Epidermal melanocyte (primary cell): ENCODE measurements around the gene KCNQ5.

Source experiments
- DNase-seq: peaks from one replicate; pipeline ENCODE4 v3.0.0; 2011; ENCODE audit warnings: low spot score; ENCODE audit not compliant: insufficient read length

Gene KCNQ5

GRCh38 chr6:73108949-73109348, 487.1 kb downstream of the KCNQ5 start:
- no peak for DNase-seq

GRCh38 chr6:73109659-73110058, 487.8 kb downstream of the KCNQ5 start:
- DNase-seq: no peak

DNA sequence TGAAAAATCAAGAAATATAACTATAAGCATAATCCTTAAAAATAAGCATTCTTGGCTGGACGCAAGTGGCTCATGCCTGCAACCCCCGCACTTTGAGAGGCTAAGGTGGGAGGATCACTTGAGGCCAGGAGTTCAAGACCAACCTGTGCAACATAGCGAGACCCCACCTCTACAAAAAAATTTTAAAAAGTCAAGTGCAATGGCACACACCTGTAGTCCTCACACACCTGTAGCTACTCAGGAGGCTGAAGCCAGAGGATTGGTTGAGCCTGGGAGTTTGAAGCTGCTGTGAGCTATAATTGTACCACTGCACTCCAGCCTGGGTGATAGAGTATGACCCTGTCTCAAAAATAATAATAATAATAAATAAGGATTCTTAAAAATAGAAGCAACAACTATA, 494.5 kb downstream of the KCNQ5 start:
- DNase-seq: no peak

- DNase-seq: no peak
These were observed 499.6 kb downstream of the KCNQ5 start for GRCh38 chr6:73121421-73121993.

GRCh38 chr6:73123632-73124329, 501.9 kb downstream of the KCNQ5 start:
- no peak for DNase-seq

GRCh38 chr6:73129653-73130443, 508.0 kb downstream of the KCNQ5 start:
- DNase-seq: peak; percentile 72

DNA sequence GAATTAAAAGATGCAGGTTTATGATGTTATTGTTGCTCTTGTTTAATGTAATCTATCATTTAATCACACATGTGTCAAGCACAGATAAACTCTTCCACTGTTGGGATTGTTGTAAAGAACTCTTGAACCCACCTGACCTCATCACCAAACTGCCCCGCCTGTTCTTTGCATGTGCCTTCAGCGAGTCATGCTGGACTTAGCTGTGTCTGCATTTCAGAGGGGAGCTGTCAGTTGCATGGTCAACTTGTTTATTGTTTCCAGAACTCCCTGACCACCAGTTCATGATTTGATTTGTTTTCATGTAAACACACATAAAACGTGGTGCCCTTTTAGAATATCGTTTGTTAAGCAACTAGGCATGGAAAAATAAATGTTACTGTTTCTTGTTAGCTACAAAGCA, 509.8 kb downstream of the KCNQ5 start:
- no peak for DNase-seq

DNA sequence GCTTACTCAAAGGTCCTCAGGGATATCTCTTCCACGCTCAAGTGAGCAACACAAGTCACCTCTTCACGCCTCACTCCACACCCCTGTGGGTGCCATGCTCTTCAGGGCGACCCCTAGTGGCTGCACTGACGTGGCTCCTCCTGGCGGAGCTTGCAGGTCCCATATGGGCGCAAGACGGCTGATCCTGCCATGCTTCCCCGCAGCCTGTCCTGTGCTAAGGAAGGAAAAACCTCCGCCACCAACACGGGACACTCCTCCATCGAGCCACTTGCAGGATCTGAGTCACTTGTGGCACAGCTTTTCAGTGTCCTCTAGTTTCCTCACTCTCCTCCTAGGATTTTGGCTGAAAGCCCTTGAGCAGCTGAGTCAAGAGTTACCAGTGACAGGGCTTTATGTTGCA, 512.7 kb downstream of the KCNQ5 start:
- DNase-seq: no peak

- DNase-seq: no peak
These were observed 518.0 kb downstream of the KCNQ5 start for GRCh38 chr6:73139681-73140383.

DNA sequence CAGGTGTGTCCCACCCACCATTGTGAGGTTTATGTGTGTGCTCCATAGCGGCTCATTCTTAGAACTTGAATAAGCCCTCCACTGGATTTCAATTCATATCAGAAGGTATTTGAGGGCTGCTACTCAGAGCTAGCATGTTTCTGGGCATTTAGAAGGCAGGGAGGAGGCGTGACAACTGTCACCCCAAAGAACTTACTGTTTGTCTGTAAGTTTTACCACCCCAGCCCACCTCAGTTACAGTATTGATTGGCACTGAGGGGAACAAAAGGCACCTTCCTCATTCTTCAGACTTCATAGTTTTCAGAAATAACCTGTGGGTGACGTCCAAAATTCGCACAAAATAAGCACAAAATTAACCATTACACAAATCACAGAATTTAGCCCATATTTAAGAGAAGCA, 521.7 kb downstream of the KCNQ5 start:
- no peak for DNase-seq

DNA sequence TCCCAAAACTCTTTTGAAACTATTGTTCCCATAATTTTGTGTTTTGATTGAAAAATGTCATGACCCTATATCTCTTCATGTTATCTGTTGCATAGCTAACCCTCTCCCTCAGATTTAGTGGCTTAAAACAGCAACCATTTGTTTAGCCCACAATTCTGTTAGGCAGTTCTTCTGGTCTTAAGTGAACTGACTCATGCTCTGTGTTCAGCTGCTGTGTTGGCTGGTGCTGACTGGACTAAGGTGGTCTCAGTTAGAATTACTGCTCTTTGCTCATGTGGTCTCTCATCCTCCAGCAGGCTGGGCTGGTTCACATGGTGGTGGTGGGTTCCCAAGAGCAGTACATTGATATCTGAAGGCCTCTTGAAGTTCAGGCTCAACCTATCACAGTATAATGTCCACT, 522.7 kb downstream of the KCNQ5 start:
- no peak for DNase-seq

- no peak for DNase-seq
These were observed 523.8 kb downstream of the KCNQ5 start for GRCh38 chr6:73145690-73146089.

GRCh38 chr6:73151732-73152131, 529.9 kb downstream of the KCNQ5 start:
- no peak for DNase-seq

DNA sequence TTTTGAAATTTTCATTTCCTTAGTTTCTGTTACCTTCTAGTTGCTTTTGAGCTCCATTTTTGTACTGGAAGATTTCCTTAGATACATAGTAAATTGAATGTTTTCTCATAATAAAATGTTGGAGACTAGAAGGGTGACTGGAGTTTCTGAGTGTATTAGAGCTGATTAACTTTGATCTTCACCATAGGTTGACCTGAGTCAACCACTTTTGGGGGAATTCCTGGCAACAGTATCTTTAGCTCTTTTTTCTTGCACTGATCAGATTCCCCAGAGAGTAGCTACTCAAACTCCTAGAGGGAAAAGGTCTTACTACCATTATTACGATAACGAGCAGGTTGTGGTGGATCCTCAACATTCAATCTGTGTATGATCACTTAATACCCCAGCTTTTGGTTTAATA, 530.7 kb downstream of the KCNQ5 start:
- DNase-seq: no peak

DNA sequence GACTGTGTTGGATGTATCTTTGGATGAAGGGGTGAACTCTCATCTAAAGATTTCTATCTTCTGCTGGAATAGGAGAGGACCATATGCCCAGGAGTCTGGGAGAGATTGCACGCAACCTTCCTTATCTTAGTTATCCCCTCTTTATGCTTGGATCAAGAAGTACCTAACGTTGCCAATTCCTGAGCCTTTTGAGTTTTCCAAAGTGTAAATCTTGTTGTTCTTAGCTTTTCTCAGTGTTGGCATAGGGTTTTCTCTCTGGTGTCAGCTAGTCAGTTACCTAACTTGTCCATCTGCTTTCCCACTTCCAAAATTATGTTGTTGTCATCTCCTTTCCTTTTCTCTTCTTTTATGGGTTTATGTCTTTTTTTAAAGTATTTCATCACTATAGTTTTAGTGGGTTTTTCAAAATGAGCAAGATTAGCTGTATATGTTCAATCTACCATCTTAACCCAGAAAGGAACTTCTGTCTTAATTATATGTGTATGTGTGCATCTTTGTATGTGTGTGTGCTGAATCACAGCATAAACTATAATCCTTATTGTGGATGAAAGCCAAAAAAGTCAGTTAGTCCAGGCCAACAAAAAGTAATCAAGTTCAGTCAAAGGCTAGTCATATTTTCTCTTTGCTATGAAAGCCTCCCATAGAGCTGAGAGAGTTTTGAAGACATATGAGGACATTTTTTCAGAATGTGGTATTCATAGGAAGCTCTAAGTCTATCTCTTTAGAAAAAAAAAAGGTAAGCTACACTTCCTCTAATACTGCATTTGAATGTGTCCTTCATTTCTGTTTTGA, 531.3 kb downstream of the KCNQ5 start:
- no peak for DNase-seq

- DNase-seq: no peak
These were observed 535.2 kb downstream of the KCNQ5 start for GRCh38 chr6:73156793-73157767.

- no peak for DNase-seq
These were observed 536.0 kb downstream of the KCNQ5 start for GRCh38 chr6:73157870-73158269.

DNA sequence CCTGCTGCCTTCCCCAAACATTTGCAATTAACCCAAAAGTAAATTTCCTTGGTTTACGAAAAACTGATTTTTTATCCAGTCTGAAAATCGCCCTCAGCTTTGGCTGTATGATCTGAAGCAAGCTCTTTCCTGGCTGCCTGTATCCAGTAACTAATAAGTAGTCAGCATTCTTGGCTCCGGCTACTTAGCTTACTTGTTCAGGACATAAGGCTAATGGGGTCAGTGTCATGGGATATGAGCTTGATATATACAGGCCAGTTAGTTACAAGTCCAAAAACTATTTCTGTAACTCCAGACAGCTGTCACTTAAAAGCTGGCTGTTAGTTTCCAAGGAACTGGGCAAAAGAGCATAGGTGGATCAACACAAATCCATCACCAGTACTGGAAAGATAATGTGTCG, 547.2 kb downstream of the KCNQ5 start:
- no peak for DNase-seq

DNA sequence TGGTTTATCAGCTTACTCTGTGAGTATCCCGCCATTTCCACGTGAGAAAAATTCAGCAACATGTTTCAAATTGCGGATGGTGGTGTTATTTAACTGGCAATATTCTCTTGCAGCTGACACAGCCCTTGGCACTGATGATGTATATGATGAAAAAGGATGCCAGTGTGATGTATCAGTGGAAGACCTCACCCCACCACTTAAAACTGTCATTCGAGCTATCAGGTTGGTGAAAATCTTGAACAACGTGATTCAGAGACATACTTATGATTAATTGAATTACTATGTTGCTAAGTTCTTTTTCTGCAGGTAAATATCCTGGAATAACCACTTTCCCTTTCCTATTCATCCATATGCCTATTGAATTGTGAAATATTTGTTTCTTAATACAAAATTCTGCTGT, 547.8 kb downstream of the KCNQ5 start:
- DNase-seq: no peak

- DNase-seq: no peak
These were observed 552.8 kb downstream of the KCNQ5 start for GRCh38 chr6:73174646-73175045.
